GM21515 (cell line): ENCODE data around the gene SLC22A3.
"Not testable (repeated sequence)": the region's sequence is repeated elsewhere in the genome, so short reads cannot be mapped to it uniquely, and the experiment has no call there.

Experiments
- ATAC-seq: cut with Tn5 transposase; IDR thresholded peaks from one replicate; pipeline ENCODE4 v1.9.1; 2021; ENCODE audit not compliant: unreplicated experiment

SLC22A3 gene

GRCh38 chr6:160477072-160477471, 128.9 kb downstream of the SLC22A3 start:
- ATAC-seq = not testable (repeated sequence)

- no peak for ATAC-seq
Observed at GRCh38 chr6:160477901-160478300, 129.7 kb downstream of the SLC22A3 start.

GRCh38 chr6:160487116-160487515, 138.9 kb downstream of the SLC22A3 start:
- no peak for ATAC-seq

- ATAC-seq = no peak
Observed at GRCh38 chr6:160489091-160489490, 140.9 kb downstream of the SLC22A3 start.

- no peak for ATAC-seq
Observed at GRCh38 chr6:160494576-160494975, 146.4 kb downstream of the SLC22A3 start.

- no peak for ATAC-seq
Observed at GRCh38 chr6:160500639-160501038, 152.5 kb downstream of the SLC22A3 start.
